GM20431 (cell line): ENCODE measurements around the gene ADAP2.
"Not testable (repeated sequence)": the region's sequence is repeated elsewhere in the genome, so short reads cannot be mapped to it uniquely, and the experiment has no call there.

Source experiments
- in situ Hi-C: fragments of 300-500 bp; cut with MseI, MboI; formaldehyde crosslinking; loops from one replicate; pipeline ENCODE4 v1.15.0; 2020; ENCODE audit warnings: low sequenced_read_pairs; ENCODE audit not compliant: unreplicated experiment

Gene ADAP2

GRCh38 chr17:30929081-30929633, 7.4 kb downstream of the ADAP2 start:
- in situ Hi-C loops, result no loop called here

GRCh38 chr17:30929861-30930260, 8.1 kb downstream of the ADAP2 start:
- in situ Hi-C loops, result not testable (repeated sequence)

- in situ Hi-C loops, result no loop called here
Measured at GRCh38 chr17:30930495-30930894, 8.8 kb downstream of the ADAP2 start.

GRCh38 chr17:30931582-30931981, 9.8 kb downstream of the ADAP2 start:
- in situ Hi-C loops, result not testable (repeated sequence)

- in situ Hi-C loops, result no loop called here
Measured at GRCh38 chr17:30933966-30934365, 12.2 kb downstream of the ADAP2 start.

- in situ Hi-C loops, result no loop called here
Measured at GRCh38 chr17:30939051-30939689, 17.4 kb downstream of the ADAP2 start.

GRCh38 chr17:30942308-30943079, 20.7 kb downstream of the ADAP2 start:
- in situ Hi-C loops, result no loop called here

GRCh38 chr17:30947796-30948195, 26.1 kb downstream of the ADAP2 start:
- in situ Hi-C loops, result no loop called here

- in situ Hi-C loops, result no loop called here
Measured at GRCh38 chr17:30950189-30950588, 28.4 kb downstream of the ADAP2 start.

- in situ Hi-C loops, result no loop called here
Measured at GRCh38 chr17:30950669-30951399, 29.1 kb downstream of the ADAP2 start.

- in situ Hi-C loops, result no loop called here
Measured at GRCh38 chr17:30952638-30953393, 31.1 kb downstream of the ADAP2 start.

GRCh38 chr17:30954046-30954830, 32.5 kb downstream of the ADAP2 start:
- in situ Hi-C loops, result no loop called here

- in situ Hi-C loops, result no loop called here
Measured at GRCh38 chr17:30956764-30957374, 35.1 kb downstream of the ADAP2 start.

- in situ Hi-C loops, result no loop called here
Measured at GRCh38 chr17:30957741-30958140, 36.0 kb downstream of the ADAP2 start.

GRCh38 chr17:30958187-30958586, 36.4 kb downstream of the ADAP2 start:
- in situ Hi-C loops, result no loop called here

- in situ Hi-C loops, result no loop called here
Measured at GRCh38 chr17:30961209-30962188, 39.8 kb downstream of the ADAP2 start.

GRCh38 chr17:30964312-30964711, 42.6 kb downstream of the ADAP2 start:
- in situ Hi-C loops, result not testable (repeated sequence)

GRCh38 chr17:30964876-30965275, 43.1 kb downstream of the ADAP2 start:
- in situ Hi-C loops, result no loop called here
